Large intestine (tissue), 3 donors: ENCODE results near the gene SCAMP5. TPM values are rescaled to one million over a fixed set of nuclear protein-coding genes. Genes with fewer than 3 reads are reported as not detected.
A peak's percentile ranks its signal among the peaks of the same experiment; 100 is the strongest.

Experiments used
- DNase-seq, 2 donors: peaks; one replicate each; pipeline versions ENCODE4 v3.0.0 to v3.0.0-alpha.2; 2013
- H3K27ac ChIP-seq: one replicate; pipeline ENCODE4 v1.5.1; 2013; ENCODE audit warnings: low read length
- H3K27me3 ChIP-seq: 2 replicates; pipeline ENCODE4 v1.6.1; 2013; ENCODE audit warnings: low read length; ENCODE audit not compliant: control insufficient read depth, insufficient read depth
- H3K36me3 ChIP-seq: 2 replicates; pipeline ENCODE4 v1.6.1; 2013; ENCODE audit warnings: low read length; ENCODE audit not compliant: control insufficient read depth, insufficient read depth
- H3K4me1 ChIP-seq: one replicate; pipeline ENCODE4 v1.6.1; 2013; ENCODE audit warnings: low read length; ENCODE audit not compliant: control insufficient read depth, insufficient read depth
- H3K4me3 ChIP-seq: one replicate; pipeline ENCODE4 v1.5.1; 2013; ENCODE audit warnings: low read length
- H3K9me3 ChIP-seq: one replicate; pipeline ENCODE4 v1.6.1; 2013; ENCODE audit warnings: mild to moderate bottlenecking, low read depth, low read length, moderate library complexity; ENCODE audit not compliant: control insufficient read depth
- WGBS: methylation state at CpG from one replicate; pipeline ENCODE4 v1.1.5; 2013; ENCODE audit warnings: low lambda C conversion rate; ENCODE audit not compliant: insufficient coverage; 5-methylcytosine and 5-hydroxymethylcytosine counted together
- polyA plus RNA-seq: library from polyadenylated mRNA; unstranded; fragments of 120-200 nt; gene quantifications from one replicate; pipeline ENCODE4 v1.2.1, GENCODE V29; 2013

SCAMP5 gene
- polyA plus RNA-seq, 1 donor, result 31.6 TPM

GRCh38 chr15:75044258-75044878, 49.0 kb downstream of the SCAMP5 start:
- Histone ChIP-seq H3K4me1 (peaks cover 36% of the 10 kb centered on the region), H3K27ac (peak overlapping the region; percentile 59), H3K9me3 (no peaks in the 10 kb centered on the region), H3K27me3 (no peaks in the 10 kb centered on the region), H3K36me3 (peaks cover 16% of the 10 kb centered on the region), H3K4me3 (no peak overlapping the region)
- WGBS, result no CpG with 5 or more reads among the region's 14 CpGs
- no peak for DNase-seq

GRCh38 chr15:75045332-75046015, 50.1 kb downstream of the SCAMP5 start:
- H3K9me3 ChIP-seq, result no peaks in the 10 kb centered on the region
- H3K4me1 ChIP-seq, result peaks cover 36% of the 10 kb centered on the region
- no peaks in the 10 kb centered on the region for H3K27me3 ChIP-seq
- WGBS, result no CpG with 5 or more reads among the region's 6 CpGs
- H3K27ac ChIP-seq, result no peak overlapping the region
- H3K36me3 ChIP-seq, result peaks cover 19% of the 10 kb centered on the region
- DNase-seq, result no peak
- H3K4me3 ChIP-seq, result no peak overlapping the region

GRCh38 chr15:75048394-75048793, 53.0 kb downstream of the SCAMP5 start:
- no peaks in the 10 kb centered on the region for H3K27me3 ChIP-seq
- H3K4me3 ChIP-seq, result no peak overlapping the region
- no peak overlapping the region for H3K27ac ChIP-seq
- H3K4me1 ChIP-seq, result peaks cover 26% of the 10 kb centered on the region
- H3K36me3 ChIP-seq, result peaks cover 19% of the 10 kb centered on the region
- DNase-seq, result no peak
- H3K9me3 ChIP-seq, result no peaks in the 10 kb centered on the region
- no CpG with 5 or more reads among the region's 10 CpGs for WGBS

- Histone ChIP-seq H3K4me1 (peaks cover 34% of the 10 kb centered on the region), H3K4me3 (no peak overlapping the region), H3K27me3 (no peaks in the 10 kb centered on the region), H3K27ac (no peak overlapping the region), H3K9me3 (no peaks in the 10 kb centered on the region), H3K36me3 (peaks cover 17% of the 10 kb centered on the region)
- WGBS, result no CpG with 5 or more reads among the region's 11 CpGs
- DNase-seq, result no peak
Observed at GRCh38 chr15:75049392-75049791, 54.0 kb downstream of the SCAMP5 start.

DNA sequence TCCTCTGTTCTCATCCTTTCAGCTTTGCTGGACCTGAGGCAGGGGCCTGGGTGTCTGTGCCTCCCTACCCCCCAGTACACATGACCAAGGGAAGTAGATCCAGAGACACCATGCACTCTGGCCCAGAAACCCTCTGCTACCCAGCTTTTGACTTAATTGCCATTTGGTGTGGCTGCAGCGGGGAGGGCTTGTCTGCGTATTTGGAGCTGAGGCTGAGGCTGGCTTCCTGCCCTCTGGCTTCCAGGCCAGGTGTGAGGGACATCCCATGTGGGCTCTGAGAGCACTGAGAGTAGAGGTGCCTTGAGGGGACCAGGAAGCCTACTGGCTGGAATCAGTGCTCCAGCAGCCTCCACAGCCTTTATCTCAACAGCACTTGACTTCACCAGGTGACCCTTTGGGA, 54.9 kb downstream of the SCAMP5 start:
- WGBS, result no CpG with 5 or more reads among the region's 2 CpGs
- no peak for DNase-seq
- H3K27me3 ChIP-seq, result no peaks in the 10 kb centered on the region
- H3K4me3 ChIP-seq, result no peak overlapping the region
- H3K36me3 ChIP-seq, result peaks cover 12% of the 10 kb centered on the region
- no peaks in the 10 kb centered on the region for H3K9me3 ChIP-seq
- no peak overlapping the region for H3K27ac ChIP-seq
- peaks cover 39% of the 10 kb centered on the region for H3K4me1 ChIP-seq

- no CpG with 5 or more reads among the region's 6 CpGs for WGBS
- peaks cover 12% of the 10 kb centered on the region for H3K36me3 ChIP-seq
- peaks cover 37% of the 10 kb centered on the region for H3K4me1 ChIP-seq
Observed at GRCh38 chr15:75051191-75051608, 55.8 kb downstream of the SCAMP5 start.

DNA sequence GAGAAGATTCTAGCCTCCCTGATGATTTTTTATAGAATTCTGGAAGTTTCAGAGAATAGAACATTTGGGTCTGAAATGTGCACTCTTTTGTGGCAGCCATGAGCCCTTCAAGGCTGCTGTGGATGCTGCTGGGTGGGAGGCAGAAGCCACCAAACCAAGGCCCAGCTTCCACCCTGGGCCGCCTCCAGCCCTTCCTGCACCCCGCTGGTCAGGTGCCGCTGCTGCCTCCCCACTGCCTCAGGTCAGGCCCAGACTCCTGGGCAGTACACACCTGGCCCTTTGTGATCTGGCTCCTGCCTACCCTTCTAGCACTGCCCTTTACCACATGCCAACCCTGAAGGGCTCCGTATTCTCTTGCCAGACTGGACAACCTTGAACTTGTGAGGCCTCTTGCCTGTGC, 56.3 kb downstream of the SCAMP5 start:
- no peak for DNase-seq
- Histone ChIP-seq H3K36me3 (peaks cover 12% of the 10 kb centered on the region), H3K4me3 (no peak overlapping the region), H3K4me1 (peaks cover 32% of the 10 kb centered on the region), H3K27ac (no peak overlapping the region), H3K27me3 (no peaks in the 10 kb centered on the region), H3K9me3 (no peaks in the 10 kb centered on the region)
- WGBS, result no CpG with 5 or more reads among the region's 4 CpGs

More at GRCh38 chr15:75051191-75051608, 55.8 kb downstream of the SCAMP5 start:
- Histone ChIP-seq H3K27me3 (no peaks in the 10 kb centered on the region), H3K4me3 (no peak overlapping the region), H3K27ac (no peak overlapping the region), H3K9me3 (no peaks in the 10 kb centered on the region)
- no peak for DNase-seq

DNA sequence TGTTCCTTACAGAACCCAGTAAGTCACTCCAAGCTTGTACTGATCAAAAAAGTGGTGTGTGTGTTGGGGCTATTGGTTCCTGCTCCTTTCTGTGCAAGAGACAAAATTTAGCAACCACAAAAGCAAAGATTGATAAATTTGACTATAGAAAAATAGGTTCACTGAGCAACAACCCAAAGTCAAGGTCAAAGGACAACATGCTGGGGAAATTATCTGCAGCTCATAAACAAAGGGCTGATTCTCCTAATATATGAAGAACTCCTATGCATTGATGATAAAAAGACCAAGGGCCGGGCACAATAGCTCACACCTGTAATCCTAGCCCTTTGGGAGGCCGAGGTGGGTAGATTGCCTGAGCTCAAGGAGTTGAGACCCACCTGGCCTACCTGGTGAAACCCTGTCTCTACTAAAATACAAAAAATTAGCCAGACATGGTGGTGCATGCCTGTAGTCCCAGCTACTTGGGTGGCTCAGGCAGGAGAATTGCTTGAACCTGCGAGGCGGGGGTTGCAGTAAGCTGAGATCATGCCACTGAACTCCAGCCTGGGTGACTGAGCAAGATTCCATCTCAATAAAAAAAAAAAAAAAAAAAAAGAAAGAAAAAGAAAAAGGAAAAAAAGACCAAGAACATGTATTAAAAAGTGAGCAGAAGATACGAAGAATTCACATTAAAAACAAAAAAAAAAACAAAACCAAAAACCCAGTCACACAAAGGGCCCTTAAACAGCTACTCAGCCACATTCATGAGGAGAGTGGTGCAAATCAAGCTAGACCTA, 57.8 kb downstream of the SCAMP5 start:
- Histone ChIP-seq H3K36me3 (peaks cover 12% of the 10 kb centered on the region), H3K9me3 (no peaks in the 10 kb centered on the region), H3K27ac (peak overlapping the region; percentile 59), H3K4me3 (no peak overlapping the region), H3K27me3 (no peaks in the 10 kb centered on the region), H3K4me1 (peaks cover 19% of the 10 kb centered on the region)
- DNase-seq, result no peak
- WGBS, result 100% methylated on average over 1 of the region's 5 CpGs

DNA sequence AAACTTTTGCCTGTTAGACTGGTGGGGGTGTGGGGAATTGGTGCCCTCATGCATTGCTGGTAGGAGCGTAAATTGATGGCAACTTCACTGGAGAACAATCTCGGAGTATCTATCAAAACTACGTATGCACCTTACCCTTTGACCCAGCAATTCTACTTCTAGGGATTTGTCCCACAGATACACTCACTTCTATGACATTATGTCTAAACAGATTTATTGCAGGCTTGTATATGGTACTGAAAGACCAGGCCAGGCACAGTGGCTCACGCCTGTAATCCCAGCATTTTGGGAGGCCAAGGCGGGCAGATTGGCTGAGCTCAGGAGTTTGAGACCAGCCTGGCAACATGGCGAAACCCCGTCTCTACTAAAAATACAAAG, 58.4 kb downstream of the SCAMP5 start:
- Histone ChIP-seq H3K4me1 (peaks cover 21% of the 10 kb centered on the region), H3K27ac (peak overlapping the region; percentile 59), H3K9me3 (no peaks in the 10 kb centered on the region), H3K36me3 (peaks cover 7% of the 10 kb centered on the region), H3K27me3 (no peaks in the 10 kb centered on the region), H3K4me3 (no peak overlapping the region)
- no CpG with 5 or more reads among the region's 7 CpGs for WGBS
- no peak for DNase-seq

DNA sequence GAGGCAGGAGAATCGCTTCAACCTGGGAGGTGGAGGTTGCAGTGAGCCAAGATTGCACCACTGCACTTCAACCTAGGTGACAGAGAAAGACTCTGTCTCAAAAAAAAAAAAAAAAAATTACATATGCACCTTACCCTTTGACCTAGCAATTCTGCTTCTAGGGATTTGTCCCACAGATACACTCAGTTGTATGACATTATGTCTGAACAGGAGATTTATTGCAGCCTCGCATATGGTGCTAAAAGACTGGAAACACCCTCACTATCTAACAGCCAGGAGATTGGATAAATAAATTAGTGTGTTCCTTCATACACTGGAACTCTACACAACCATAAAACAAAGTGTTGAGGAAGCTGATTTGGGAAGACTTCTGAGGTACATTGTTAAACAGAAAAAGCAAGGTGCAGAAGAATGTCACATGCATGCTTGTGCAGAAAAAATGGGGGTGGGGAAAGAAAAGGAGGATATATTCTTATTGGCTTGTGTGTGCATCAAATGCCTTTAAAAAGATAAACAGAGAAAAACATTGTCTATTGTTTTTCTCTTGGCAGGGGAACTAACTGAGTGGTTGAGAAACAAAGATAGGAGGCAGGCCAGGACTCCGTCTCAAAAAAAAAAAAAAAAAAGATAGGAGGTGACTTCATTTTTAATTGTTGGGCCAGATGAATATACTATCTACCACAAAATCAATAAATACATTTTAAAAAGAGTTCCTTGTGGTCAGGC, 59.0 kb downstream of the SCAMP5 start:
- Histone ChIP-seq H3K27me3 (no peaks in the 10 kb centered on the region), H3K4me3 (no peak overlapping the region), H3K27ac (peak overlapping the region; percentile 59), H3K4me1 (peaks cover 21% of the 10 kb centered on the region), H3K36me3 (peaks cover 4% of the 10 kb centered on the region), H3K9me3 (no peaks in the 10 kb centered on the region)
- no CpG with 5 or more reads among the region's 3 CpGs for WGBS
- DNase-seq, result peak; percentile 63 to 80
